ENCODE data around the gene BTBD7. TPM values are rescaled to one million over a fixed set of nuclear protein-coding genes. Genes with fewer than 3 reads are reported as not detected.

BTBD7 gene
- total and polyA plus RNA-seq, 2 of the 4 experiments (the other 2 are of a cell fraction): 11.9 to 30.5 TPM

DNA sequence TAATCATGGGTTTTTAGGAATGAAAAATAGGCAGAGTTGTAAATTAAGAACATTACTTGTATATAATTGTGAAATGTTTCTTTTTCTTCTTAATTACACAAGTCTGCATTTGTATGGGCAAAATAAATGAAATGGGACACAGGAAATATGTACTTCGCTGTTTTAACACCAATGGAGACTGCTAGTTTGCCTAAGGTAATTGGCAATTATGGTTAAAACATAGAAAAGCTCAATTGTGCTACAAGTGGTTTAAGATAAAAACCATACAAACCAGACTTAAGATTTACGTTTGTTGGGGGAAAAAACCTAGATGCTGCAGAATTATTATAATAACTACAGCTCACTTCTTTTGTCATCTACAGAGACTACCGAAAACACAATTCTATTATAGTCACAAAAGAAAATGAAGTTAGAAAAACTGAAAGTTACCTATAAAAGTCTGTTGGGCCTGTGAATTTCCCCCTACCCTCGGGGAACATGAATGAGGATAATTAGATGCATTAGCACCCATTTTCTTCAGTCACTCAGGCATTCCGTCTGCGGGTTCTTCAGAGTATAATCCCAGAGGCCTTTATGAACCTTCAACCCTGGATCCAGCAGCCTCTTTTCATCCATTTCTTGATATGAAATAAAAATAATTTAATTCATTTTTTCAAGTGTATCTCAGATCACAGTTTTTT, 37.2 kb downstream of the BTBD7 start:
- H3K27me3 ChIP-seq (ENCODE audit: control insufficient read depth, insufficient read depth, low read length): no peaks in the 10 kb centered on the region

More for the DNA sequence above, 37.2 kb downstream of the BTBD7 start:
- H3K56ac ChIP-seq (ENCODE audit: extremely low read depth, insufficient read depth, low read length): no peak overlapping the region
- H3K79me1 ChIP-seq (ENCODE audit: low read depth in 1 of 2, low read length in 2 of 2): peaks cover 27 to 34% of the 10 kb centered on the region in 2 experiments
- peaks cover 5% of the 10 kb centered on the region for H3K4me1 ChIP-seq (ENCODE audit: control insufficient read depth, insufficient read depth, low read length)
- H3K4me3 ChIP-seq (ENCODE audit: insufficient read depth, low read depth, low read length): no peak overlapping the region
- no peak overlapping the region for H2BK20ac ChIP-seq (ENCODE audit: low read depth, low read length)
- no peak overlapping the region for H2BK120ac ChIP-seq (ENCODE audit: low read depth, low read length)
- no peaks in the 10 kb centered on the region for H3K9me3 ChIP-seq (ENCODE audit: control insufficient read depth, insufficient read depth, low read length)
- H2BK15ac ChIP-seq (ENCODE audit: low read depth, low read length): no peak overlapping the region
- ChIA-PET CTCF (interaction anchor here (0.7 kb wide), 1 partner anchor 24 kb away, joined by 4 read pairs; no protein-coding TSS in a partner anchor), POLR2A (ENCODE audit: unreplicated experiment) (no interaction called here)
- H4K5ac ChIP-seq (ENCODE audit: low read depth, low read length): no peak overlapping the region
- TF ChIP-seq, protein P1, sequence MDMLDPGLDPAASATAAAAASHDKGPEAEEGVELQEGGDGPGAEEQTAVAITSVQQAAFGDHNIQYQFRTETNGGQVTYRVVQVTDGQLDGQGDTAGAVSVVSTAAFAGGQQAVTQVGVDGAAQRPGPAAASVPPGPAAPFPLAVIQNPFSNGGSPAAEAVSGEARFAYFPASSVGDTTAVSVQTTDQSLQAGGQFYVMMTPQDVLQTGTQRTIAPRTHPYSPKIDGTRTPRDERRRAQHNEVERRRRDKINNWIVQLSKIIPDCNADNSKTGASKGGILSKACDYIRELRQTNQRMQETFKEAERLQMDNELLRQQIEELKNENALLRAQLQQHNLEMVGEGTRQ (IDR thresholded peaks at IDR 0.05; ENCODE audit: low read depth, low read length): no peak
- TF ChIP-seq BHLHE40 (IDR thresholded peaks at IDR 0.05; ENCODE audit: low read depth, low read length) (no peak), MXI1 (IDR thresholded peaks at IDR 0.05; ENCODE audit: borderline replicate concordance, low read depth, low read length) (no peak), RCOR1 (IDR thresholded peaks at IDR 0.05; ENCODE audit: insufficient replicate concordance, low read length) (no peak), CHD1 (IDR thresholded peaks at IDR 0.05; ENCODE audit: low read depth, low read length) (no peak), CEBPB (IDR thresholded peaks at IDR 0.05; ENCODE audit: low read depth, low read length) (no peak), FOS (IDR thresholded peaks at IDR 0.05; ENCODE audit: low read depth, low read length) (no peak), POLR2A (IDR thresholded peaks at IDR 0.05; ENCODE audit: low read depth, low read length) (no peak), MAZ (IDR thresholded peaks at IDR 0.05; ENCODE audit: borderline replicate concordance, low read depth, low read length) (no peak)
- TF ChIP-seq, protein P2, sequence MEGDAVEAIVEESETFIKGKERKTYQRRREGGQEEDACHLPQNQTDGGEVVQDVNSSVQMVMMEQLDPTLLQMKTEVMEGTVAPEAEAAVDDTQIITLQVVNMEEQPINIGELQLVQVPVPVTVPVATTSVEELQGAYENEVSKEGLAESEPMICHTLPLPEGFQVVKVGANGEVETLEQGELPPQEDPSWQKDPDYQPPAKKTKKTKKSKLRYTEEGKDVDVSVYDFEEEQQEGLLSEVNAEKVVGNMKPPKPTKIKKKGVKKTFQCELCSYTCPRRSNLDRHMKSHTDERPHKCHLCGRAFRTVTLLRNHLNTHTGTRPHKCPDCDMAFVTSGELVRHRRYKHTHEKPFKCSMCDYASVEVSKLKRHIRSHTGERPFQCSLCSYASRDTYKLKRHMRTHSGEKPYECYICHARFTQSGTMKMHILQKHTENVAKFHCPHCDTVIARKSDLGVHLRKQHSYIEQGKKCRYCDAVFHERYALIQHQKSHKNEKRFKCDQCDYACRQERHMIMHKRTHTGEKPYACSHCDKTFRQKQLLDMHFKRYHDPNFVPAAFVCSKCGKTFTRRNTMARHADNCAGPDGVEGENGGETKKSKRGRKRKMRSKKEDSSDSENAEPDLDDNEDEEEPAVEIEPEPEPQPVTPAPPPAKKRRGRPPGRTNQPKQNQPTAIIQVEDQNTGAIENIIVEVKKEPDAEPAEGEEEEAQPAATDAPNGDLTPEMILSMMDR (conservative IDR thresholded peaks at IDR 0.05; ENCODE audit: low read depth, low read length): no peak
- TF ChIP-seq, protein P3, sequence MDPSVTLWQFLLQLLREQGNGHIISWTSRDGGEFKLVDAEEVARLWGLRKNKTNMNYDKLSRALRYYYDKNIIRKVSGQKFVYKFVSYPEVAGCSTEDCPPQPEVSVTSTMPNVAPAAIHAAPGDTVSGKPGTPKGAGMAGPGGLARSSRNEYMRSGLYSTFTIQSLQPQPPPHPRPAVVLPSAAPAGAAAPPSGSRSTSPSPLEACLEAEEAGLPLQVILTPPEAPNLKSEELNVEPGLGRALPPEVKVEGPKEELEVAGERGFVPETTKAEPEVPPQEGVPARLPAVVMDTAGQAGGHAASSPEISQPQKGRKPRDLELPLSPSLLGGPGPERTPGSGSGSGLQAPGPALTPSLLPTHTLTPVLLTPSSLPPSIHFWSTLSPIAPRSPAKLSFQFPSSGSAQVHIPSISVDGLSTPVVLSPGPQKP (IDR thresholded peaks at IDR 0.05; ENCODE audit: borderline replicate concordance, low read depth, low read length): no peak
- H3K4ac ChIP-seq (ENCODE audit: low read depth, low read length): no peak overlapping the region
- no peak overlapping the region for H2BK5ac ChIP-seq (ENCODE audit: low read depth, low read length, poor library complexity, severe bottlenecking)
- no CpG with 5 or more reads among the region's 6 CpGs for WGBS, 2 experiments (ENCODE audit: extremely low coverage in 2 of 2, insufficient read length in 1 of 2)
- intact Hi-C loops (cut with micrococcal nuclease): no loop called here
- H3K14ac ChIP-seq (replicated peaks; ENCODE audit: low read depth, low read length): no peak overlapping the region
- no peak overlapping the region for H3K9ac ChIP-seq (ENCODE audit: low read depth, low read length)
- no peaks in the 10 kb centered on the region; the same call in 1 of the 2 replicates for H3K9me1 ChIP-seq (ENCODE audit: insufficient read depth, low read length)
- no peak overlapping the region for H2AK5ac ChIP-seq (ENCODE audit: low read depth, low read length)
- H4K91ac ChIP-seq (ENCODE audit: insufficient read depth, low read depth, low read length): no peak overlapping the region
- DNase-seq (no peak), ATAC-seq (ENCODE audit: low read depth) (no peak)
- no peak overlapping the region for H2AFZ ChIP-seq (replicated peaks; ENCODE audit: low read length, poor library complexity)
- peaks cover 4% of the 10 kb centered on the region; the same call in 1 of the 2 replicates for H3K36me3 ChIP-seq (ENCODE audit: control insufficient read depth, insufficient read depth, low read length)
- H4K8ac ChIP-seq (ENCODE audit: low read depth in 2 of 2, low read length in 2 of 2): no peak overlapping the region
- dilution Hi-C loops (cut with HindIII; ENCODE audit: low sequenced_read_pairs, unreplicated experiment): no loop called here
- no peak overlapping the region for H3K18ac ChIP-seq (ENCODE audit: low read depth, low read length)
- no peak overlapping the region for H3K4me2 ChIP-seq (ENCODE audit: low read depth, low read length)
- no peak overlapping the region for H3K27ac ChIP-seq (ENCODE audit: insufficient read depth, low read length)
- H4K20me1 ChIP-seq (ENCODE audit: insufficient read depth, low read length): peaks cover 13% of the 10 kb centered on the region; the same call in 1 of the 2 replicates
- BruUV-seq (replicated peaks): no TSS peak
- no peak overlapping the region for H3K23ac ChIP-seq (ENCODE audit: low read depth, low read length)
- in situ Hi-C loops (cut with MboI; ENCODE audit: low sequenced_read_pairs): no loop called here
- no peak overlapping the region for H2AK9ac ChIP-seq (replicated peaks; ENCODE audit: low read depth, low read length, poor library complexity)

Measured in IMR-90 (cell line).